Stomach (tissue), 9 donors: Measurements from ENCODE around the gene GAPT. TPM values are rescaled to one million over a fixed set of nuclear protein-coding genes. Genes with fewer than 3 reads are reported as not detected.

ENCODE experiments used
- DNase-seq, 2 donors: peaks; one replicate each; pipeline versions ENCODE4 v3.0.0 to v3.0.0-alpha.2; 2013 to 2019
- H3K27ac ChIP-seq, 5 donors: fragments of 200-600 bp in 4 of 5; sonication (generic) in 4 of 5; one replicate each; pipeline ENCODE4 v1.5.1; 2013 to 2019; ENCODE audit warnings: mild to moderate bottlenecking in 1 of 5, moderate library complexity in 1 of 5
- H3K27me3 ChIP-seq, 3 donors: fragments of 200-600 bp; sonication (generic); one replicate each; pipeline ENCODE4 v1.5.1; 2017 to 2019; ENCODE audit warnings: mixed run types in 1 of 3
- H3K36me3 ChIP-seq, 4 donors: fragments of 200-600 bp; sonication (generic); 1 replicate in 3 of 4; 2 replicates in 1 of 4; pipeline ENCODE4 v1.5.1; 2016 to 2019
- H3K4me1 ChIP-seq, 4 donors: fragments of 200-600 bp; sonication (generic); one replicate each; pipeline ENCODE4 v1.5.1; 2016 to 2019
- H3K4me3 ChIP-seq, 4 donors: fragments of 200-600 bp; sonication (generic) in 3 of 4; one replicate each; pipeline ENCODE4 v1.5.1; 2016 to 2019; ENCODE audit warnings: mild to moderate bottlenecking in 1 of 4
- H3K9me3 ChIP-seq, 4 donors: fragments of 200-600 bp; sonication (generic); one replicate each; pipeline ENCODE4 v1.5.1; 2016 to 2019
- CTCF ChIP-seq, 7 experiments: fragments of 450-650 bp in 4 of 7; fragments of 200-600 bp in 3 of 7; sonication (generic) in 3 of 7; IDR thresholded peaks; one replicate each; pipeline ENCODE4 v1.5.1; 2016 to 2019; ENCODE audit warnings: antibody characterized with exemption in 7 of 7, control low read depth in 2 of 7, mild to moderate bottlenecking in 1 of 7
- EP300 ChIP-seq: sonication (generic); formaldehyde crosslinking; IDR thresholded peaks from one replicate; pipeline ENCODE4 v1.6.1; 2017; ENCODE audit warnings: antibody characterized with exemption
- POLR2A ChIP-seq, 4 donors: fragments of 450-650 bp; IDR thresholded peaks; one replicate each; pipeline ENCODE4 v1.6.1; 2016; ENCODE audit warnings: antibody characterized with exemption in 4 of 4, control low read depth in 2 of 4, mild to moderate bottlenecking in 1 of 4, moderate library complexity in 1 of 4
- POLR2AphosphoS5 ChIP-seq, 3 donors: sonication (generic); formaldehyde crosslinking; IDR thresholded peaks; one replicate each; pipeline ENCODE4 v1.6.1; 2016; ENCODE audit warnings: antibody characterized with exemption in 3 of 3
- WGBS, 5 donors: extraction: QIAGEN DNeasy Blood & Tissue Kit in 3 of 5; methylation state at CpG; one replicate each; pipeline versions ENCODE4 v1.1.5 to v1.1.7; 2013 to 2018; 5-methylcytosine and 5-hydroxymethylcytosine counted together
- intact Hi-C: fragments of 100-400 bp; cut with DNase I; formaldehyde crosslinking; loops from one replicate; pipeline ENCODE4 v1.15.1; 2023; ENCODE audit warnings: low total_unique reads
- polyA plus RNA-seq, 3 donors: library from polyadenylated mRNA; stranded (reverse); fragments of 200-250 nt; gene quantifications; one replicate each; pipeline ENCODE4 v1.2.3, GENCODE V29; 2013
- total RNA-seq, 5 donors: library from RNA; depleted of rRNA; stranded (reverse); fragments of >200 nt; gene quantifications; one replicate each; pipeline versions ENCODE4 v1.1.0 to v1.2.3, GENCODE V29; 2014 to 2016
- donor health status: healthy with polysubstance abuse.
- donor health status: Bipolar disorder and iron deficiency.
- donor health status: healthy.

The GAPT gene
- total and polyA plus RNA-seq, 8 donors, result 0.68 to 4.9 (median 2.4) TPM; not detected in 2

DNA sequence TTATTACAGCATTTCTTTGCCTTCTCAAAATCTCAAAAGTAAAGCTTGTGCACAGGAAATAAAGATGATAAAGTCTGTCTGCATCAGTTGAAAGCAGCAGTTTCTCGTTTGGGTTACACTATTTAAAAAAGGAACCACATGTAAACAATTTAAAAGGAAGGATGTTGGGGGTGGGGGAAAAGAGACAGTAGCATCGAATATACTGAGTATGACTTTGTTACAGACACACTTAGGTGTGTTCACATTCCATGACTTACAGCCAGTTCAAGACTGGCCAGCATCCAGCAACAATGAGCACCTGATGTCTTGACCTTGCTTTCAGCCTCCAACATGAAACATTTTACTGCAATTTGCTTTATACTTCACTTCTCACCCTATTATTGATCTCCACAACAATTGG is 8.7 kb downstream of the GAPT start:
- peak; percentile 30 to 36 for DNase-seq
- H3K4me1 ChIP-seq, result peaks cover 0 to 17% (median 0%) of the 10 kb centered on the region in 4 donors
- no peaks in the 10 kb centered on the region for H3K27me3 ChIP-seq
- H3K27ac ChIP-seq, result peak overlapping the region in 2 of 5 donors; percentile 6
- intact Hi-C loops, result loop anchor here (10.0 kb wide), 1 partner anchor 315 kb away; no protein-coding TSS in a partner anchor
- H3K9me3 ChIP-seq, result no peaks in the 10 kb centered on the region
- no peaks in the 10 kb centered on the region for H3K36me3 ChIP-seq
- TF ChIP-seq CTCF (IDR thresholded peaks at IDR 0.05) (no peak), POLR2AphosphoS5 (IDR thresholded peaks at IDR 0.05) (no peak), POLR2A (IDR thresholded peaks at IDR 0.05) (no peak), EP300 (no peak)
- no peak overlapping the region for H3K4me3 ChIP-seq
- WGBS, 5 donors, result 0 to 14% (median 4%) methylated on average over 2 of the region's 2 CpGs

- Histone ChIP-seq H3K9me3 (no peaks in the 10 kb centered on the region), H3K27ac (no peak overlapping the region), H3K36me3 (no peaks in the 10 kb centered on the region), H3K4me3 (no peak overlapping the region), H3K27me3 (no peaks in the 10 kb centered on the region), H3K4me1 (peaks cover 0 to 25% (median 0%) of the 10 kb centered on the region in 4 donors)
- WGBS, 5 donors, result 81 to 91% (median 85%) methylated on average over 2 of the region's 2 CpGs
- intact Hi-C loops, result loop anchor here (10.0 kb wide), 1 partner anchor 313 kb away; no protein-coding TSS in a partner anchor
- DNase-seq, result no peak
- no peak for TF ChIP-seq CTCF (IDR thresholded peaks at IDR 0.05)
- no peak for TF ChIP-seq EP300
- TF ChIP-seq POLR2A (IDR thresholded peaks at IDR 0.05), result no peak
- TF ChIP-seq POLR2AphosphoS5 (IDR thresholded peaks at IDR 0.05), result no peak
These were observed 10.7 kb downstream of the GAPT start for GRCh38 chr5:58501778-58502417.

DNA sequence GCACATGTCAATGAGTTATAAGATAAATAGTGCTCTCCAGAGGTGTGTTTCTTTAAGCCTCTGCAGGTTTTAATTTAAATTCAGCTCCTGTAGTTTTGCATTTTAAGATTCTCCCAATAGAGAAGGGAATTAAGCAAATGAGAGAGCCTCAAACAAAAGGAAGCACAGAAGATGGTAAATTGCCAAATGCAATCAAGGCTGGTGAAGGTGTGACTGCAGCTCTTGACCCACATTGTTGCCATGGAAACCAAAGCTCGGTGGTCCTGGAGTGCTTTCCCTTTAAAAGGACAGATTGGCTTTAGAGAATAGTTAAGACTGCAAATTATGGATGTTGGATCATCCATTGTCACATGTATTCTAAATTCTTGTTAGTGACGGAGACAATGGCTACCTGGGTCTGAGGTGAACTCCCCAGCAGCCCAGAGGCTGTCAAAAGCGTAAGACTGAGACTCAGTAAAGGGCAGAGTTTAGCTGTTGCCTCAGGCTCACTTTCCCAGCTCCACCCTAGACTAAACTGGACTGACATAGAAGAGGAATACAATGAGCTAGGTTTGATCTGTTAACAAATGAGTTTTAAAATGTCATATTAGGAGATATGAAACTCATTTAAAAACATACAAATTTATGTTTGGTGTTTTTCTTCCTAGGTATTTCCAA is 12.3 kb downstream of the GAPT start:
- no peak for TF ChIP-seq POLR2A (IDR thresholded peaks at IDR 0.05)
- no peak for TF ChIP-seq EP300
- no peak for TF ChIP-seq POLR2AphosphoS5 (IDR thresholded peaks at IDR 0.05)
- TF ChIP-seq CTCF (IDR thresholded peaks at IDR 0.05), result no peak
- 70 to 82% (median 73%) methylated on average over 3 of the region's 3 CpGs for whole genome bisulfite sequencing, 5 donors
- DNase-seq, result no peak
- H3K4me3 ChIP-seq, result no peak overlapping the region
- H3K4me1 ChIP-seq, result peaks cover 0 to 25% (median 0%) of the 10 kb centered on the region in 4 donors
- H3K27ac ChIP-seq, result no peak overlapping the region
- intact Hi-C loops, result loop anchor here (10.0 kb wide), 1 partner anchor 311 kb away; no protein-coding TSS in a partner anchor
- no peaks in the 10 kb centered on the region for H3K27me3 ChIP-seq
- no peaks in the 10 kb centered on the region for H3K36me3 ChIP-seq
- H3K9me3 ChIP-seq, result no peaks in the 10 kb centered on the region

DNA sequence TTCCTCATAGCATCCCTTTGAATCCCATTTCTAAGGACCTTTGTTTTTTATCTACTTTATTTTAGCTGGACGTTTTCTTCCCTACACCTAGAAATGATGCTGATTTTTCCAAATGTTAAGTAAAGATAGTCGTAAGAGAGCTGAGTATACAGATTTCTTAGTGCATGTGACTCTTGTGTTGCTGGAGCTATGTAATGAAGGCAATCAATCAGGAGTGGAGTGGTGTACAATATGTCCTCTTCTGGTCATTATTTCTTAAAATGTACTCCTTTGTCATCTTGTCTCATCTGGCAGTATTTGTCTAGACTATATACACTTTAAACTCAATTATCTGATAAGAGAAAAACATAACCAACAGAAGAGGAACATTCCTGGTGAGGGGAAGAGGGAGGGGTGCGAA is 13.5 kb downstream of the GAPT start:
- Histone ChIP-seq H3K36me3 (no peaks in the 10 kb centered on the region), H3K4me3 (no peak overlapping the region), H3K27me3 (no peaks in the 10 kb centered on the region), H3K27ac (no peak overlapping the region), H3K4me1 (peaks cover 0 to 14% (median 0%) of the 10 kb centered on the region in 4 donors), H3K9me3 (no peaks in the 10 kb centered on the region)
- no peak for TF ChIP-seq EP300
- TF ChIP-seq POLR2A (IDR thresholded peaks at IDR 0.05), result no peak
- TF ChIP-seq CTCF (IDR thresholded peaks at IDR 0.05), result no peak
- no peak for TF ChIP-seq POLR2AphosphoS5 (IDR thresholded peaks at IDR 0.05)
- intact Hi-C loops, result loop anchor here (10.0 kb wide), 1 partner anchor 310 kb away; no protein-coding TSS in a partner anchor
- 56 to 61% (median 59%) methylated on average over 3 of the region's 3 CpGs for WGBS, 5 donors
- DNase-seq, result no peak
